Endothelial cell of umbilical vein (primary cell): ENCODE data around the gene POU2F3. TPM values are rescaled to one million over a fixed set of nuclear protein-coding genes. Genes with fewer than 3 reads are reported as not detected.

Experiments used
- BruUV-seq: library from RNA; stranded (reverse); fragments of 400-500 nt; replicated peaks from 2 replicates; lab custom pipeline; 2021; lab: Mats Ljungman, UMichigan
- CTCF ChIA-PET: fragments of 300-600, 350-600 bp; sonication (Branson Sonifier 250); formaldehyde crosslinking; loops from one replicate; lab custom pipeline; 2021; ENCODE audit warnings: antibody characterized with exemption, inconsistent platforms; lab: Charles Lee
- POLR2A ChIA-PET: fragments of 300-600, 350-600 bp; sonication (Branson Sonifier 250); formaldehyde crosslinking; loops from one replicate; lab custom pipeline; 2021; ENCODE audit warnings: antibody characterized with exemption, inconsistent platforms; lab: Charles Lee
- DNase-seq: peaks from one replicate; pipeline ENCODE4 v3.0.0-alpha.2; 2011; ENCODE audit warnings: low read depth, low spot score
- FAIRE-seq: peaks from 2 replicates; lab custom pipeline; 2011; peaks lifted over from hg19 to GRCh38; lab: Jason Lieb, UNC
- H2AFZ ChIP-seq: 2 replicates; pipeline ENCODE4 v1.6.0; 2012; ENCODE audit warnings: low read depth, low read length, control low read depth, inconsistent platforms
- H3K27ac ChIP-seq: 2 replicates; pipeline ENCODE4 v1.5.1; 2011; ENCODE audit warnings: low read depth, mild to moderate bottlenecking, control low read depth, low read length, moderate library complexity; ENCODE audit not compliant: insufficient read depth
- H3K27me3 ChIP-seq, 2 experiments: 2 replicates each; pipeline versions ENCODE4 v1.6.0 to v1.6.1; 2011; ENCODE audit warnings: low read length in 2 of 2, mixed read lengths in 1 of 2; ENCODE audit not compliant: control insufficient read depth in 2 of 2, insufficient read depth in 2 of 2
- H3K36me3 ChIP-seq, 2 experiments: 2 replicates in 1 of 2; 3 replicates in 1 of 2; pipeline ENCODE4 v1.5.1; 2011; ENCODE audit warnings: low read length in 2 of 2, mild to moderate bottlenecking in 1 of 2, moderate library complexity in 1 of 2; ENCODE audit not compliant: control insufficient read depth in 2 of 2, insufficient read depth in 2 of 2; ENCODE audit errors: extremely low read depth in 1 of 2
- H3K4me1 ChIP-seq: 3 replicates; pipeline ENCODE4 v1.5.1; 2011; ENCODE audit warnings: mild to moderate bottlenecking, low read length; ENCODE audit not compliant: control insufficient read depth, insufficient read depth; ENCODE audit errors: extremely low read depth
- H3K4me2 ChIP-seq: 2 replicates; pipeline ENCODE4 v1.6.1; 2011; ENCODE audit warnings: low read length, control low read depth, mixed read lengths; ENCODE audit not compliant: insufficient read depth
- H3K4me3 ChIP-seq, 3 experiments: fragments of 200-600 bp in 1 of 3; sonication (generic), shearing (Covaris generic) in 1 of 3; replicated peaks in 1 of 3; 2 replicates each; pipeline ENCODE4 v1.5.1; 2011 to 2016; ENCODE audit warnings: control low read depth in 3 of 3, low read length in 3 of 3, mild to moderate bottlenecking in 2 of 3, inconsistent platforms in 1 of 3, low read depth in 1 of 3, moderate library complexity in 1 of 3; ENCODE audit not compliant: insufficient read depth in 1 of 3
- H3K79me2 ChIP-seq: 2 replicates; pipeline ENCODE4 v1.6.0; 2012; ENCODE audit warnings: low read length, inconsistent platforms; ENCODE audit not compliant: control insufficient read depth, insufficient read depth
- H3K9ac ChIP-seq: replicated peaks from 2 replicates; pipeline ENCODE3; 2011; ENCODE audit warnings: low read length, control low read depth; ENCODE audit not compliant: insufficient read depth; ENCODE audit errors: extremely low read depth
- H3K9me1 ChIP-seq: replicated peaks from 3 replicates; pipeline ENCODE4 v1.6.0; 2011; ENCODE audit warnings: mild to moderate bottlenecking, low read length; ENCODE audit not compliant: control insufficient read depth, insufficient read depth; ENCODE audit errors: extremely low read depth
- H3K9me3 ChIP-seq: replicated peaks from 2 replicates; pipeline ENCODE4 v1.5.1; 2012; ENCODE audit warnings: low read length, inconsistent platforms; ENCODE audit not compliant: control insufficient read depth, insufficient read depth
- H4K20me1 ChIP-seq: replicated peaks from 2 replicates; pipeline ENCODE3; 2011; ENCODE audit warnings: mild to moderate bottlenecking, low read length; ENCODE audit not compliant: control insufficient read depth, insufficient read depth; ENCODE audit errors: extremely low read depth
- CTCF ChIP-seq, 2 donors: IDR thresholded peaks; 1 replicate in 1 of 2; 2 replicates in 1 of 2; pipeline ENCODE4 v1.5.1; 2011; ENCODE audit warnings: low read length in 2 of 2, mild to moderate bottlenecking in 2 of 2, moderate library complexity in 2 of 2, control low read depth in 1 of 2, inconsistent platforms in 1 of 2, low read depth in 1 of 2; ENCODE audit not compliant: insufficient read depth in 1 of 2; ENCODE audit errors: extremely low read depth in 1 of 2
- EZH2 ChIP-seq: IDR thresholded peaks from 2 replicates; pipeline ENCODE4 v1.6.1; 2012; ENCODE audit warnings: borderline replicate concordance, low read depth, mild to moderate bottlenecking, moderate library complexity, low read length, inconsistent platforms; ENCODE audit not compliant: severe bottlenecking
- FOS ChIP-seq: IDR thresholded peaks from 2 replicates; pipeline ENCODE4 v1.6.1; 2011; ENCODE audit warnings: mild to moderate bottlenecking, low read length, moderate library complexity, borderline replicate concordance; ENCODE audit not compliant: insufficient read depth
- GATA2 ChIP-seq: IDR thresholded peaks from 2 replicates; pipeline ENCODE4 v1.7.0; 2011; ENCODE audit warnings: low read depth, mild to moderate bottlenecking, moderate library complexity, mixed read lengths, low read length; ENCODE audit not compliant: insufficient read length, insufficient read depth
- JUN ChIP-seq: IDR thresholded peaks from 2 replicates; pipeline ENCODE4 v1.6.1; 2011; ENCODE audit warnings: borderline replicate concordance, low read depth; ENCODE audit not compliant: insufficient read length, insufficient read depth
- MYC ChIP-seq: IDR thresholded peaks from one replicate; pipeline ENCODE4 v1.6.1; 2011; ENCODE audit warnings: mild to moderate bottlenecking, low read depth, low read length
- POLR2A ChIP-seq: IDR thresholded peaks from 2 replicates; pipeline ENCODE4 v1.6.1; 2012; ENCODE audit warnings: low read depth, mild to moderate bottlenecking, control low read depth, low read length
- POLR2AphosphoS5 ChIP-seq: IDR thresholded peaks from 2 replicates; pipeline ENCODE4 v1.6.1; 2012; ENCODE audit warnings: low read depth, mild to moderate bottlenecking, control low read depth, low read length, moderate library complexity; ENCODE audit not compliant: insufficient read depth
- dilution Hi-C: fragments of 300-500 bp; cut with MboI; formaldehyde crosslinking; loops from one replicate; pipeline ENCODE4 v1.15.0; 2019; ENCODE audit warnings: low sequenced_read_pairs; ENCODE audit not compliant: extremely low pct_ligation_motif_present
- intact Hi-C: fragments of 100-400 bp; cut with micrococcal nuclease; formaldehyde crosslinking; loops from one replicate; pipeline ENCODE4 v1.10.0; 2022
- polyA plus RNA-seq, 4 experiments: library from polyadenylated mRNA; depleted of rRNA in 3 of 4; stranded (reverse) in 3 of 4; unstranded in 1 of 4; fragments of >200 nt; gene quantifications; 2 replicates each; pipeline versions ENCODE4 v1.2.1 to v1.2.3, GENCODE V29; 2011 to 2012; ENCODE audit warnings: missing spikeins in 1 of 4
- total RNA-seq: library from RNA; stranded (reverse); gene quantifications from 2 replicates; pipeline ENCODE4 v1.2.3, GENCODE V29; 2021
- TF ChIP-seq, protein P1 (sequence below): IDR thresholded peaks from 2 replicates; pipeline ENCODE4 v1.6.1; 2011; ENCODE audit not compliant: insufficient read depth, insufficient read length

The POU2F3 gene
- total and polyA plus RNA-seq, 2 donors (not counting 3 experiments of a cell fraction or from before 2014, with no cell fraction given): 0.06 TPM; not detected in 1

- Histone ChIP-seq H3K4me1 (no peaks in the 10 kb centered on the region), H3K36me3 (no peaks in the 10 kb centered on the region), H4K20me1 (no peaks in the 10 kb centered on the region), H3K9me1 (no peaks in the 10 kb centered on the region), H3K79me2 (no peaks in the 10 kb centered on the region), H3K4me2 (no peak overlapping the region), H3K27me3 (peaks cover 13 to 14% of the 10 kb centered on the region in 2 experiments), H3K27ac (no peak overlapping the region), H3K4me3 (no peak overlapping the region), H3K9ac (no peak overlapping the region), H2AFZ (no peak overlapping the region), H3K9me3 (no peaks in the 10 kb centered on the region)
- DNase-seq: no peak
- ChIA-PET CTCF (interaction anchor here (1.0 kb wide), 1 partner anchor 43 kb away, joined by 3 read pairs; no protein-coding TSS in a partner anchor), POLR2A (no interaction called here)
- TF ChIP-seq EZH2 (no peak), CTCF (IDR thresholded peaks at IDR 0.05; ENCODE audit: extremely low read depth in 1 of 2, insufficient read depth in 1 of 2, low read depth in 1 of 2, low read length in 2 of 2) (no peak), GATA2 (no peak), FOS (no peak), MYC (no peak), POLR2A (no peak), POLR2AphosphoS5 (no peak), JUN (no peak)
- TF ChIP-seq, protein P1, sequence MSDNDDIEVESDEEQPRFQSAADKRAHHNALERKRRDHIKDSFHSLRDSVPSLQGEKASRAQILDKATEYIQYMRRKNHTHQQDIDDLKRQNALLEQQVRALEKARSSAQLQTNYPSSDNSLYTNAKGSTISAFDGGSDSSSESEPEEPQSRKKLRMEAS: no peak
- intact Hi-C loops (no loop called here), dilution Hi-C loops (no loop called here)
- no TSS peak for BruUV-seq
- FAIRE-seq: no peak
Measured at GRCh38 chr11:120260616-120261015, 20.7 kb downstream of the POU2F3 start.
